ENCODE measurements around the gene OR6S1.

GRCh38 chr14:20684662-20685456 lies 43.4 kb upstream of the OR6S1 start:
- TF ChIP-seq CTCF (conservative IDR thresholded peaks at IDR 0.05; ENCODE audit: low read depth in 2 of 2), result no peak
- TF ChIP-seq POLR2AphosphoS5 (IDR thresholded peaks at IDR 0.05; ENCODE audit: low read depth), result no peak
- no peak for TF ChIP-seq EZH2phosphoT487 (IDR thresholded peaks at IDR 0.05; ENCODE audit: unreplicated experiment)
- no peak for TF ChIP-seq JUNB (IDR thresholded peaks at IDR 0.05; ENCODE audit: unreplicated experiment)
- no peak for TF ChIP-seq REST (IDR thresholded peaks at IDR 0.05; ENCODE audit: unreplicated experiment)
- no peak for TF ChIP-seq EZH2 (IDR thresholded peaks at IDR 0.05; ENCODE audit: low read depth, unreplicated experiment)
